ENCODE results near the gene IRX4.
"Not testable (repeated sequence)": the region's sequence is repeated elsewhere in the genome, so short reads cannot be mapped to it uniquely, and the experiment has no call there.

Gene IRX4

GRCh38 chr5:1871441-1871840, 11.3 kb downstream of the IRX4 start:
- CTCF ChIA-PET, result no interaction called here
- TF ChIP-seq, protein P1, sequence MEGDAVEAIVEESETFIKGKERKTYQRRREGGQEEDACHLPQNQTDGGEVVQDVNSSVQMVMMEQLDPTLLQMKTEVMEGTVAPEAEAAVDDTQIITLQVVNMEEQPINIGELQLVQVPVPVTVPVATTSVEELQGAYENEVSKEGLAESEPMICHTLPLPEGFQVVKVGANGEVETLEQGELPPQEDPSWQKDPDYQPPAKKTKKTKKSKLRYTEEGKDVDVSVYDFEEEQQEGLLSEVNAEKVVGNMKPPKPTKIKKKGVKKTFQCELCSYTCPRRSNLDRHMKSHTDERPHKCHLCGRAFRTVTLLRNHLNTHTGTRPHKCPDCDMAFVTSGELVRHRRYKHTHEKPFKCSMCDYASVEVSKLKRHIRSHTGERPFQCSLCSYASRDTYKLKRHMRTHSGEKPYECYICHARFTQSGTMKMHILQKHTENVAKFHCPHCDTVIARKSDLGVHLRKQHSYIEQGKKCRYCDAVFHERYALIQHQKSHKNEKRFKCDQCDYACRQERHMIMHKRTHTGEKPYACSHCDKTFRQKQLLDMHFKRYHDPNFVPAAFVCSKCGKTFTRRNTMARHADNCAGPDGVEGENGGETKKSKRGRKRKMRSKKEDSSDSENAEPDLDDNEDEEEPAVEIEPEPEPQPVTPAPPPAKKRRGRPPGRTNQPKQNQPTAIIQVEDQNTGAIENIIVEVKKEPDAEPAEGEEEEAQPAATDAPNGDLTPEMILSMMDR (IDR thresholded peaks at IDR 0.05; ENCODE audit: insufficient read depth, low read length, missing control alignments), result no peak
- no peak overlapping the region for H3K4me3 ChIP-seq (ENCODE audit: low read depth, low read length)
- DNase-seq (ENCODE audit: low read depth, low spot score), result no peak
- POLR2A ChIA-PET, result no interaction called here

- POLR2A ChIA-PET; CTCF ChIA-PET; H3K4me3 ChIP-seq (ENCODE audit: low read depth, low read length): not testable (repeated sequence)
Measured at GRCh38 chr5:1870435-1871272, 12.1 kb downstream of the IRX4 start.

GRCh38 chr5:1868886-1869475, 13.7 kb downstream of the IRX4 start:
- TF ChIP-seq, protein P1 (IDR thresholded peaks at IDR 0.05; ENCODE audit: insufficient read depth, low read length, missing control alignments), result no peak
- no peak for DNase-seq (ENCODE audit: low read depth, low spot score)
- no peak overlapping the region for H3K4me3 ChIP-seq (ENCODE audit: low read depth, low read length)
- POLR2A ChIA-PET, result no interaction called here
- CTCF ChIA-PET, result no interaction called here

More at GRCh38 chr5:1870435-1871272, 12.1 kb downstream of the IRX4 start:
- not testable (repeated sequence) for DNase-seq (ENCODE audit: low read depth, low spot score)

- no peak overlapping the region for H3K4me3 ChIP-seq (ENCODE audit: low read depth, low read length)
- DNase-seq (ENCODE audit: low read depth, low spot score), result no peak
- TF ChIP-seq, protein P1 (IDR thresholded peaks at IDR 0.05; ENCODE audit: insufficient read depth, low read length, missing control alignments), result no peak
- ChIA-PET POLR2A (no interaction called here), CTCF (no interaction called here)
Measured at GRCh38 chr5:1867815-1868143, 14.9 kb downstream of the IRX4 start.

DNA sequence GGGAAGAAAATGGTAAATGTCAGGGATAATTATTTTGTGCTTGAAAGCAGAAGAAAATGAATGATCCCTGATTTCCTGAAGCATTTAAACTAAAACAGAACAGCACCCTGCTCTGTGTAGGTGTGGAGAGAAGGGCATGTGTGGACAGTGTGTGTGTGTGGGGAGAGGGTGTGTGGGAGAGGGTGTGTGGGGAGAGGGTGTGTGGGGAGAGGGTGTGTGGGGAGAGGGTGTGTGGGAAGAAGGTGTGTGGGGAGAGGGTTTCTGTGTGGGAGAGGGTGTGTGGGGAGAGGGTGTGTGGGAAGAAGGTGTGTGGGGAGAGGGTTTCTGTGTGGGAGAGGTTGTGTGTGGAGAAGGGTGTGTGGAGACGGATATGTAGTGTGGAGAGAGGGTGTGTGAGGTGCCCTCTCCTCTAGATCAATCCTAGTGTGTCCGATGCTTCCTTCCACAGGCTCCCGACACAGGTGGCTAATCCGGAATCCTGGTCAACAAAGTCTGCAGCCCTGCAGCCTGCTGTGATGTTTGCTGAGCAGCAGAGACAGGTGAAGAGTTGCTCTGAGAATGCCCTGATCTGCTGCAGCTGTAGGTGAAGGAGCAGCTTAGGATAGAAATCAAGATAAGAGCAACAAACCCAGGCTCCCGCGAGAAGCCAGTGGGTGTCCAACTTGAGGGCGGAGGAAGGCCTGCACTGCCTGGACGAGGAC, 15.5 kb downstream of the IRX4 start:
- ChIA-PET CTCF (no interaction called here), POLR2A (no interaction called here)

GRCh38 chr5:1865948-1866347, 16.8 kb downstream of the IRX4 start:
- ChIA-PET POLR2A (no interaction called here), CTCF (no interaction called here)
- DNase-seq (ENCODE audit: low read depth, low spot score), result no peak
- TF ChIP-seq, protein P1 (IDR thresholded peaks at IDR 0.05; ENCODE audit: insufficient read depth, low read length, missing control alignments), result no peak
- no peak overlapping the region for H3K4me3 ChIP-seq (ENCODE audit: low read depth, low read length)

More for the DNA sequence above, 15.5 kb downstream of the IRX4 start:
- TF ChIP-seq, protein P1 (IDR thresholded peaks at IDR 0.05; ENCODE audit: insufficient read depth, low read length, missing control alignments), result no peak
- DNase-seq (ENCODE audit: low read depth, low spot score), result no peak
- no peak overlapping the region for H3K4me3 ChIP-seq (ENCODE audit: low read depth, low read length)
